OCI-LY7 (cell line): ENCODE results near the gene CPT1A. TPM values are rescaled to one million over a fixed set of nuclear protein-coding genes. Genes with fewer than 3 reads are reported as not detected.

Source experiments
- BruUV-seq: library from RNA; stranded (reverse); fragments of 400-500 nt; replicated peaks from 2 replicates; lab custom pipeline; 2021; lab: Mats Ljungman, UMichigan
- CTCF ChIA-PET: fragments of 300-600 bp; sonication (Branson Sonifier 250); formaldehyde crosslinking; loops from one replicate; lab custom pipeline; 2022; ENCODE audit warnings: antibody characterized with exemption; ENCODE audit not compliant: unreplicated experiment; lab: Charles Lee
- POLR2A ChIA-PET: fragments of 300-600 bp; sonication (Branson Sonifier 250); formaldehyde crosslinking; loops from one replicate; lab custom pipeline; 2022; ENCODE audit warnings: antibody characterized with exemption; lab: Charles Lee
- DNase-seq: peaks from one replicate; pipeline ENCODE4 v3.0.0-alpha.2; 2015; ENCODE audit warnings: low spot score
- H2AFZ ChIP-seq: fragments of 200-600 bp; sonication (generic), shearing (Covaris generic); 2 replicates; pipeline ENCODE4 v1.6.1; 2014; ENCODE audit warnings: mild to moderate bottlenecking, antibody characterized with exemption, low read length, moderate library complexity
- H3K27ac ChIP-seq: fragments of 200-600 bp; sonication (generic); 2 replicates; pipeline ENCODE4 v1.5.1; 2014; ENCODE audit warnings: mixed run types, low read depth, mild to moderate bottlenecking, moderate library complexity, low read length, inconsistent platforms; ENCODE audit not compliant: poor library complexity, severe bottlenecking
- H3K36me3 ChIP-seq: fragments of 200-600 bp; sonication (generic); 2 replicates; pipeline ENCODE4 v1.6.1; 2014; ENCODE audit warnings: mild to moderate bottlenecking, antibody characterized with exemption, low read length, moderate library complexity, mixed read lengths; ENCODE audit not compliant: insufficient read depth
- H3K4me1 ChIP-seq: fragments of 200-600 bp; sonication (generic); 2 replicates; pipeline ENCODE4 v1.5.1; 2014; ENCODE audit warnings: mild to moderate bottlenecking, low read length; ENCODE audit not compliant: insufficient read depth, poor library complexity, severe bottlenecking
- H3K4me2 ChIP-seq: fragments of 200-600 bp; sonication (generic); 2 replicates; pipeline ENCODE4 v1.6.1; 2014; ENCODE audit warnings: mild to moderate bottlenecking, low read length
- H3K4me3 ChIP-seq: fragments of 200-600 bp; sonication (generic); 2 replicates; pipeline ENCODE4 v1.5.1; 2014; ENCODE audit warnings: mild to moderate bottlenecking, low read depth, low read length; ENCODE audit not compliant: poor library complexity, severe bottlenecking
- H3K79me2 ChIP-seq: fragments of 200-600 bp; sonication (generic); 2 replicates; pipeline ENCODE4 v1.6.1; 2016; ENCODE audit warnings: low read depth, mild to moderate bottlenecking, low read length, moderate library complexity, mixed read lengths; ENCODE audit not compliant: insufficient read depth
- H3K9me2 ChIP-seq: fragments of 200-600 bp; sonication (generic); 2 replicates; pipeline ENCODE4 v1.6.1; 2016; ENCODE audit warnings: mild to moderate bottlenecking, low read length, mixed read lengths; ENCODE audit not compliant: insufficient read depth
- H3K9me3 ChIP-seq: fragments of 200-600 bp; sonication (generic); 2 replicates; pipeline ENCODE4 v1.6.1; 2014; ENCODE audit warnings: mild to moderate bottlenecking, mixed run types, low read length, mixed read lengths
- H4K20me1 ChIP-seq: fragments of 200-600 bp; sonication (generic); 2 replicates; pipeline ENCODE4 v1.6.1; 2014; ENCODE audit warnings: mild to moderate bottlenecking, antibody characterized with exemption, low read length, moderate library complexity, mixed read lengths; ENCODE audit not compliant: insufficient read depth
- EZH2phosphoT487 ChIP-seq: fragments of 200-600 bp; sonication (generic); IDR thresholded peaks from 2 replicates; pipeline ENCODE4 v1.6.1; 2018; ENCODE audit warnings: low read depth, borderline replicate concordance, mild to moderate bottlenecking, mixed run types, antibody characterized with exemption, low read length, moderate library complexity, mixed read lengths
- intact Hi-C: fragments of 100-400 bp; cut with micrococcal nuclease; formaldehyde crosslinking; loops from one replicate; pipeline ENCODE4 v1.10.0; 2022; ENCODE audit not compliant: unreplicated experiment
- total RNA-seq, 2 experiments: library from RNA; depleted of rRNA in 1 of 2; stranded (reverse); fragments of >200 nt in 1 of 2; shearing (Covaris generic) in 1 of 2; gene quantifications; 2 replicates each; pipeline ENCODE4 v1.2.3, GENCODE V29; 2014 to 2022
- TF ChIP-seq, protein P1 (sequence below): fragments of 200-600 bp; sonication (generic); conservative IDR thresholded peaks from 2 replicates; pipeline ENCODE4 v1.5.1; 2014; ENCODE audit warnings: mild to moderate bottlenecking, antibody characterized with exemption, low read length, moderate library complexity, mixed read lengths

CPT1A gene
- total RNA-seq, 2 experiments from 2014 or later, result 7.0 to 17.2 TPM

DNA sequence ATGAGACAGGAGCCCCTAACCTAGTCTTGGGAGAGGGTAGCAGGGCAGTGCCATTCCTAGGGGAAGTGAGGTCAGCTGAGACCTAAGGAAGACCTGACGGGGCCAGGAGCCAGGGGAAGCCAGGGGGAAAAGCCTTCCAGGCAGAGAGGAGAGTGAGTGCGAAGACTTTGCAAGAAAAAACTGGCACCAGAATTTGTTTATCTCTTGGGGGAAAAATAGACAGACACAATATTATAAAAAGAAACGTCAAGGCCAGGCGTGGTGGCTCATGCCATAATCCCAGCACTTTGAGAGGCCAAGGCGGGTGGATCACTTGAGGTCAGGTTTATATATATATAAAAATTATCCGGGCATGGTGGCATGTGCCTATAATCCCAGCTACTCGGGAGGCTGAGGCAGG, 63.5 kb downstream of the CPT1A start:
- Histone ChIP-seq H3K9me3 (no peaks in the 10 kb centered on the region), H3K4me1 (no peaks in the 10 kb centered on the region), H3K4me2 (no peak overlapping the region), H4K20me1 (no peaks in the 10 kb centered on the region), H2AFZ (no peak overlapping the region), H3K36me3 (peaks cover 8% of the 10 kb centered on the region), H3K27ac (no peak overlapping the region), H3K79me2 (no peaks in the 10 kb centered on the region), H3K4me3 (no peak overlapping the region), H3K9me2 (no peaks in the 10 kb centered on the region)
- CTCF ChIA-PET, result no interaction called here
- no TSS peak for BruUV-seq
- no peak for DNase-seq
- no peak for TF ChIP-seq EZH2phosphoT487
- TF ChIP-seq, protein P1, sequence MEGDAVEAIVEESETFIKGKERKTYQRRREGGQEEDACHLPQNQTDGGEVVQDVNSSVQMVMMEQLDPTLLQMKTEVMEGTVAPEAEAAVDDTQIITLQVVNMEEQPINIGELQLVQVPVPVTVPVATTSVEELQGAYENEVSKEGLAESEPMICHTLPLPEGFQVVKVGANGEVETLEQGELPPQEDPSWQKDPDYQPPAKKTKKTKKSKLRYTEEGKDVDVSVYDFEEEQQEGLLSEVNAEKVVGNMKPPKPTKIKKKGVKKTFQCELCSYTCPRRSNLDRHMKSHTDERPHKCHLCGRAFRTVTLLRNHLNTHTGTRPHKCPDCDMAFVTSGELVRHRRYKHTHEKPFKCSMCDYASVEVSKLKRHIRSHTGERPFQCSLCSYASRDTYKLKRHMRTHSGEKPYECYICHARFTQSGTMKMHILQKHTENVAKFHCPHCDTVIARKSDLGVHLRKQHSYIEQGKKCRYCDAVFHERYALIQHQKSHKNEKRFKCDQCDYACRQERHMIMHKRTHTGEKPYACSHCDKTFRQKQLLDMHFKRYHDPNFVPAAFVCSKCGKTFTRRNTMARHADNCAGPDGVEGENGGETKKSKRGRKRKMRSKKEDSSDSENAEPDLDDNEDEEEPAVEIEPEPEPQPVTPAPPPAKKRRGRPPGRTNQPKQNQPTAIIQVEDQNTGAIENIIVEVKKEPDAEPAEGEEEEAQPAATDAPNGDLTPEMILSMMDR, result no peak
- intact Hi-C loops, result no loop called here
- POLR2A ChIA-PET, result no interaction called here

DNA sequence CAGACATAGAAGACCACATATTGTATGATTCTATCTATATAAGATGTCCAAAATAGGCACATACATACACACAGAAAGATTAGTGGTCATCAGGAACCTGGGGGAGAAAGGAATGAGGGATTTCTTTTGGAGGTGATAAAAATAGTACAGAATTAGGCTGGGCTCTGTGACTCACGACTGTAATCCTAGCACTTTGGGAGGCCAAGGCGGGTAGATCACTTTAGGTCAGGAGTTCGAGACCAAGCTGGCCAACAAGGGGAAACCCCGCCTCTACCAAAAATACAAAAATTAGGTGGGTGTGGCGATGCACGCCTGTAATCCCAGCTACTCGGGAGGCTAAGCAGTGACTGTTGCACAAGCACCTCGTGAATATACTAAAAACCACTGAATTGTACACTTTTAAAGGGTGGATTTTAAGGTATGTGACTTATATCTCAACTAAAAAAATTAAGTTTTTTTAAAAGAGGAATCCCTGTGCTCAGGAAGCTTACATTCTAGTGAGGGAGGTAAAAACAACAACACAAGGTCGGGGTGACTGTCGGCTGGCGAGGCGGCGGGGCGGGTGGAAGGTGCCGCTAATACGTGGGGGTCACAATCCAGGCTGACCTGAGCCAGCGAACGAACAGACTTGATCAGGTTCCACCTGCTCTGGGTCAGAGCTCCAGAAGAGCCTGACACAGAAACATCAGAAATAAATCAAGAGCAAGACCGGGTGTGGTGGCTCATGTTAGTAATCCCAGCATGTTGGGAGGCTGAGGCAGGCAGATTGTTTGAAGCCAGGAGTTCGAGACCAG, 65.1 kb downstream of the CPT1A start:
- POLR2A ChIA-PET, result no interaction called here
- TF ChIP-seq, protein P1, result no peak
- TF ChIP-seq EZH2phosphoT487, result no peak

DNA sequence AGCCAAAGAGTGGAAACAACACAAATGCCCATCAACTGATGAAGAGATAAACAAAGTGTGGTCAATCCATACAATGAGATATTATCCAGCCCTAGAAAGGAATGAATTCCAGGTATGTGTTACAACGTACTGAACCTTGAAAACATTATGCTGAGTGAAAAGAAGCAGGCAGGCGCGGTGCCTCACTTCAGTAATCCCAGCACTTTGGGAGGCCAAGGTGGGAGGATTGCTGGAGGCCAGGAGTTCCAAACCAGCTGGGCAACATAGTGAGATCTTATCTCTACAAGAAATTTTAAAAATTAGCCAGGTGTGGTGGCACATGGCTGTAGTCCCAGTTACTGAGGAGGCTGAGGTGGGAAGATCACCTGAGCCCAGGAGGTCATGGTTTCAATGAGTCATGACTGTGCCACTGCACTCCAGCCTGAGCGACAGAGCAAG, 65.7 kb downstream of the CPT1A start:
- POLR2A ChIA-PET, result no interaction called here

More for the DNA sequence above, 65.1 kb downstream of the CPT1A start:
- peaks cover 11% of the 10 kb centered on the region for H3K36me3 ChIP-seq
- DNase-seq, result no peak
- H3K4me1 ChIP-seq, result no peaks in the 10 kb centered on the region
- no peaks in the 10 kb centered on the region for H3K9me2 ChIP-seq
- intact Hi-C loops, result no loop called here
- CTCF ChIA-PET, result no interaction called here
- H3K4me2 ChIP-seq, result no peak overlapping the region
- no peak overlapping the region for H3K4me3 ChIP-seq
- H3K9me3 ChIP-seq, result no peaks in the 10 kb centered on the region
- BruUV-seq, result no TSS peak
- no peak overlapping the region for H3K27ac ChIP-seq
- no peaks in the 10 kb centered on the region for H3K79me2 ChIP-seq
- no peak overlapping the region for H2AFZ ChIP-seq
- H4K20me1 ChIP-seq, result no peaks in the 10 kb centered on the region

More for the DNA sequence above, 65.7 kb downstream of the CPT1A start:
- Histone ChIP-seq H3K9me2 (no peaks in the 10 kb centered on the region), H3K4me1 (no peaks in the 10 kb centered on the region), H3K79me2 (no peaks in the 10 kb centered on the region), H3K4me2 (no peak overlapping the region), H3K9me3 (no peaks in the 10 kb centered on the region), H3K27ac (no peak overlapping the region), H2AFZ (no peak overlapping the region), H4K20me1 (no peaks in the 10 kb centered on the region), H3K4me3 (no peak overlapping the region), H3K36me3 (peaks cover 11% of the 10 kb centered on the region)
- intact Hi-C loops, result no loop called here
- no peak for DNase-seq
- no TSS peak for BruUV-seq
- TF ChIP-seq EZH2phosphoT487, result no peak
- CTCF ChIA-PET, result no interaction called here
